AG04450 (cell line): ENCODE measurements around the gene UPF1. TPM values are rescaled to one million over a fixed set of nuclear protein-coding genes. Genes with fewer than 3 reads are reported as not detected.

Experiments
- CTCF ChIA-PET: fragments of 300-600, 350-600 bp; formaldehyde crosslinking; extraction: SDS; loops from one replicate; lab custom pipeline; 2022; ENCODE audit warnings: antibody characterized with exemption, inconsistent platforms; lab: Charles Lee
- POLR2A ChIA-PET: fragments of 350-600 bp; formaldehyde crosslinking; extraction: SDS; loops from one replicate; lab custom pipeline; 2021; ENCODE audit warnings: antibody characterized with exemption, inconsistent platforms; lab: Yijun Ruan, JAX
- DNase-seq: peaks from one replicate; pipeline ENCODE4 v3.0.0-alpha.2; 2011; ENCODE audit warnings: low read depth, low spot score
- H3K27ac ChIP-seq: one replicate; pipeline ENCODE4 v1.5.1; 2012; ENCODE audit warnings: low read depth, low read length, control low read depth
- H3K27me3 ChIP-seq: one replicate; pipeline ENCODE4 v1.6.0; 2012; ENCODE audit warnings: low read length; ENCODE audit not compliant: control insufficient read depth, insufficient read depth
- H3K4me3 ChIP-seq: 2 replicates; pipeline ENCODE4 v1.5.1; 2011; ENCODE audit warnings: mild to moderate bottlenecking, low read depth, low read length, control low read depth
- H3K9me3 ChIP-seq: 2 replicates; pipeline ENCODE4 v1.5.1; 2012; ENCODE audit warnings: low read length; ENCODE audit not compliant: control insufficient read depth, insufficient read depth
- CTCF ChIP-seq: IDR thresholded peaks from 2 replicates; pipeline ENCODE4 v1.5.1; 2011; ENCODE audit warnings: low read depth, low read length, control low read depth, inconsistent platforms
- polyA plus RNA-seq: library from polyadenylated mRNA; depleted of rRNA; stranded (reverse); fragments of >200 nt; gene quantifications from 2 replicates; pipeline ENCODE4 v1.2.3, GENCODE V29; 2011

UPF1 gene
- polyA plus RNA-seq, 1 experiment = 28.2 TPM

- no peaks in the 10 kb centered on the region; the same call in 1 of the 2 replicates for H3K9me3 ChIP-seq
- no peak for TF ChIP-seq CTCF
- DNase-seq = no peak
- no peak overlapping the region for H3K27ac ChIP-seq
- no peak overlapping the region for H3K4me3 ChIP-seq
- ChIA-PET POLR2A (interaction anchor here (1.1 kb wide), 1 partner anchor 18 kb away, joined by 4 read pairs; no protein-coding TSS in a partner anchor), CTCF (interaction anchor here (0.6 to 2.8 kb wide), 9 partner anchors 10 to 408 kb away, joined by 3 to 25 read pairs (median 8); partner anchors contain the start of gene REX1BD)
- H3K27me3 ChIP-seq = peaks cover 8% of the 10 kb centered on the region
Observed at GRCh38 chr19:18866800-18867123, 35.0 kb downstream of the UPF1 start.

- ChIA-PET CTCF (interaction anchor here (0.6 to 2.8 kb wide), 7 partner anchors 9 to 408 kb away, joined by 4 to 25 read pairs (median 9); partner anchors contain the start of gene REX1BD), POLR2A (interaction anchor here (1.1 kb wide), 1 partner anchor 18 kb away, joined by 4 read pairs; no protein-coding TSS in a partner anchor)
- Histone ChIP-seq H3K9me3 (no peaks in the 10 kb centered on the region; the same call in 1 of the 2 replicates), H3K4me3 (no peak overlapping the region), H3K27me3 (peaks cover 8% of the 10 kb centered on the region), H3K27ac (no peak overlapping the region)
- TF ChIP-seq CTCF = no peak
- no peak for DNase-seq
Observed at GRCh38 chr19:18867199-18867598, 35.4 kb downstream of the UPF1 start.

GRCh38 chr19:18867751-18868150 lies 36.0 kb downstream of the UPF1 start:
- POLR2A ChIA-PET = interaction anchor here (1.1 kb wide), 1 partner anchor 19 kb away, joined by 4 read pairs; no protein-coding TSS in a partner anchor
- DNase-seq = no peak
- CTCF ChIA-PET = interaction anchor here (2.1 to 2.8 kb wide), 5 partner anchors 9 to 279 kb away, joined by 8 to 25 read pairs (median 14); partner anchors contain the start of gene REX1BD
- no peak overlapping the region for H3K4me3 ChIP-seq
- peaks cover 8% of the 10 kb centered on the region for H3K27me3 ChIP-seq
- TF ChIP-seq CTCF = no peak
- H3K9me3 ChIP-seq = no peaks in the 10 kb centered on the region; the same call in 1 of the 2 replicates
- no peak overlapping the region for H3K27ac ChIP-seq

- no peak for DNase-seq
- ChIA-PET POLR2A (no interaction called here), CTCF (no interaction called here)
- peaks cover 8% of the 10 kb centered on the region for H3K27me3 ChIP-seq
- no peak overlapping the region for H3K27ac ChIP-seq
- H3K9me3 ChIP-seq = no peaks in the 10 kb centered on the region; the same call in 1 of the 2 replicates
- no peak overlapping the region for H3K4me3 ChIP-seq
- TF ChIP-seq CTCF = no peak
Observed at GRCh38 chr19:18868380-18869022, 36.7 kb downstream of the UPF1 start.

- H3K4me3 ChIP-seq = no peak overlapping the region
- ChIA-PET CTCF (no interaction called here), POLR2A (no interaction called here)
Observed at GRCh38 chr19:18869023-18869618, 37.4 kb downstream of the UPF1 start.

More at GRCh38 chr19:18869023-18869618, 37.4 kb downstream of the UPF1 start:
- TF ChIP-seq CTCF = no peak
- Histone ChIP-seq H3K9me3 (no peaks in the 10 kb centered on the region; the same call in 1 of the 2 replicates), H3K27me3 (peaks cover 8% of the 10 kb centered on the region), H3K27ac (no peak overlapping the region)
- no peak for DNase-seq
